Large intestine (tissue), 3 donors: ENCODE data around the gene SLC27A1. TPM values are rescaled to one million over a fixed set of nuclear protein-coding genes. Genes with fewer than 3 reads are reported as not detected.

Source experiments
- DNase-seq, 2 donors: peaks; one replicate each; pipeline versions ENCODE4 v3.0.0 to v3.0.0-alpha.2; 2013
- H3K27ac ChIP-seq: one replicate; pipeline ENCODE4 v1.5.1; 2013; ENCODE audit warnings: low read length
- H3K27me3 ChIP-seq: 2 replicates; pipeline ENCODE4 v1.6.1; 2013; ENCODE audit warnings: low read length; ENCODE audit not compliant: control insufficient read depth, insufficient read depth
- H3K36me3 ChIP-seq: 2 replicates; pipeline ENCODE4 v1.6.1; 2013; ENCODE audit warnings: low read length; ENCODE audit not compliant: control insufficient read depth, insufficient read depth
- H3K4me1 ChIP-seq: one replicate; pipeline ENCODE4 v1.6.1; 2013; ENCODE audit warnings: low read length; ENCODE audit not compliant: control insufficient read depth, insufficient read depth
- H3K4me3 ChIP-seq: one replicate; pipeline ENCODE4 v1.5.1; 2013; ENCODE audit warnings: low read length
- H3K9me3 ChIP-seq: one replicate; pipeline ENCODE4 v1.6.1; 2013; ENCODE audit warnings: mild to moderate bottlenecking, low read depth, low read length, moderate library complexity; ENCODE audit not compliant: control insufficient read depth
- WGBS: methylation state at CpG from one replicate; pipeline ENCODE4 v1.1.5; 2013; ENCODE audit warnings: low lambda C conversion rate; ENCODE audit not compliant: insufficient coverage; 5-methylcytosine and 5-hydroxymethylcytosine counted together
- polyA plus RNA-seq: library from polyadenylated mRNA; unstranded; fragments of 120-200 nt; gene quantifications from one replicate; pipeline ENCODE4 v1.2.1, GENCODE V29; 2013

The SLC27A1 gene
- polyA plus RNA-seq, 1 donor = 7.8 TPM

- DNase-seq = no peak
- peaks cover 46% of the 10 kb centered on the region for H3K27me3 ChIP-seq
- H3K4me1 ChIP-seq = no peaks in the 10 kb centered on the region
- H3K4me3 ChIP-seq = no peak overlapping the region
- H3K36me3 ChIP-seq = no peaks in the 10 kb centered on the region
- no CpG with 5 or more reads among the region's 6 CpGs for WGBS
- no peak overlapping the region for H3K27ac ChIP-seq
- H3K9me3 ChIP-seq = no peaks in the 10 kb centered on the region
Observed at GRCh38 chr19:17457616-17458015, 12.7 kb upstream of the SLC27A1 start.

- WGBS = no CpG with 5 or more reads among the region's 3 CpGs
- Histone ChIP-seq H3K27me3 (peaks cover 41% of the 10 kb centered on the region), H3K4me3 (no peak overlapping the region), H3K4me1 (no peaks in the 10 kb centered on the region), H3K9me3 (no peaks in the 10 kb centered on the region), H3K36me3 (no peaks in the 10 kb centered on the region), H3K27ac (no peak overlapping the region)
- DNase-seq = no peak
Observed at GRCh38 chr19:17458970-17459369, 11.4 kb upstream of the SLC27A1 start.

GRCh38 chr19:17460372-17461230 lies 9.7 kb upstream of the SLC27A1 start, which contains the start of gene NXNL1:
Gene NXNL1 (minus strand): TSS chr19:17460926. CDS start chr19:17460869, 57 bp downstream.
- Histone ChIP-seq H3K4me3 (no peak within 1 kb of the TSS), H3K36me3 (no peaks in the 10 kb centered on the region), H3K4me1 (no peaks in the 10 kb centered on the region), H3K27ac (no peak within 1 kb of the TSS), H3K27me3 (peaks cover 25% of the 10 kb centered on the region), H3K9me3 (no peaks in the 10 kb centered on the region)
- DNase-seq = no peak
- WGBS = no CpG with 5 or more reads among the region's 26 CpGs

GRCh38 chr19:17466487-17466850 lies 3.9 kb upstream of the SLC27A1 start:
- Histone ChIP-seq H3K9me3 (no peaks in the 10 kb centered on the region), H3K36me3 (no peaks in the 10 kb centered on the region), H3K27me3 (peaks cover 12% of the 10 kb centered on the region), H3K4me1 (peaks cover 15% of the 10 kb centered on the region), H3K4me3 (no peak overlapping the region), H3K27ac (no peak overlapping the region)
- no CpG with 5 or more reads among the region's 6 CpGs for WGBS
- no peak for DNase-seq

- WGBS = 51% methylated on average over 4 of the region's 12 CpGs
- no peak overlapping the region for H3K4me3 ChIP-seq
- H3K27me3 ChIP-seq = peaks cover 16% of the 10 kb centered on the region
- DNase-seq = no peak
- peaks cover 15% of the 10 kb centered on the region for H3K4me1 ChIP-seq
- H3K9me3 ChIP-seq = no peaks in the 10 kb centered on the region
- no peaks in the 10 kb centered on the region for H3K36me3 ChIP-seq
- H3K27ac ChIP-seq = no peak overlapping the region
Observed at GRCh38 chr19:17467471-17468301, 2.6 kb upstream of the SLC27A1 start.

- H3K4me3 ChIP-seq = no peak overlapping the region
- H3K9me3 ChIP-seq = no peaks in the 10 kb centered on the region
- no peak for DNase-seq
Observed at GRCh38 chr19:17468302-17469091, 1.8 kb upstream of the SLC27A1 start.

GRCh38 chr19:17469092-17469480 lies 1.2 kb upstream of the SLC27A1 start:
- no peaks in the 10 kb centered on the region for H3K9me3 ChIP-seq
- DNase-seq = no peak
- peak overlapping the region; percentile 51 for H3K4me3 ChIP-seq

More at GRCh38 chr19:17468302-17469091, 1.8 kb upstream of the SLC27A1 start:
- Histone ChIP-seq H3K4me1 (peaks cover 15% of the 10 kb centered on the region), H3K27me3 (peaks cover 16% of the 10 kb centered on the region), H3K36me3 (no peaks in the 10 kb centered on the region), H3K27ac (no peak overlapping the region)
- WGBS = no CpG with 5 or more reads among the region's 25 CpGs

GRCh38 chr19:17469481-17470067 lies 750 bp upstream of the SLC27A1 start:
- H3K4me3 ChIP-seq = peak overlapping the region; percentile 51
- DNase-seq = peak; percentile 72 to 82
- no CpG with 5 or more reads among the region's 31 CpGs for WGBS

More at GRCh38 chr19:17469092-17469480, 1.2 kb upstream of the SLC27A1 start:
- peaks cover 16% of the 10 kb centered on the region for H3K27me3 ChIP-seq
- no CpG with 5 or more reads among the region's 19 CpGs for WGBS
- peaks cover 15% of the 10 kb centered on the region for H3K4me1 ChIP-seq
- no peak overlapping the region for H3K27ac ChIP-seq
- H3K36me3 ChIP-seq = no peaks in the 10 kb centered on the region

GRCh38 chr19:17471410-17472125 lies 1.2 kb downstream of the SLC27A1 start:
- Histone ChIP-seq H3K4me3 (peak overlapping the region; percentile 51), H3K4me1 (peaks cover 15% of the 10 kb centered on the region), H3K36me3 (no peaks in the 10 kb centered on the region), H3K27ac (no peak overlapping the region), H3K27me3 (peaks cover 16% of the 10 kb centered on the region), H3K9me3 (no peaks in the 10 kb centered on the region)
- no CpG with 5 or more reads among the region's 12 CpGs for WGBS
- no peak for DNase-seq

More at GRCh38 chr19:17469481-17470067, 750 bp upstream of the SLC27A1 start:
- Histone ChIP-seq H3K36me3 (no peaks in the 10 kb centered on the region), H3K27ac (peak overlapping the region; percentile 59), H3K27me3 (peaks cover 16% of the 10 kb centered on the region), H3K4me1 (peaks cover 15% of the 10 kb centered on the region), H3K9me3 (no peaks in the 10 kb centered on the region)
